Measurements from ENCODE around the gene STX8. TPM values are rescaled to one million over a fixed set of nuclear protein-coding genes. Genes with fewer than 3 reads are reported as not detected.
"Not testable (repeated sequence)": the region's sequence is repeated elsewhere in the genome, so short reads cannot be mapped to it uniquely, and the experiment has no call there.

Gene STX8
- total and polyA plus RNA-seq, 2 donors = 60.5 to 75.8 TPM

DNA sequence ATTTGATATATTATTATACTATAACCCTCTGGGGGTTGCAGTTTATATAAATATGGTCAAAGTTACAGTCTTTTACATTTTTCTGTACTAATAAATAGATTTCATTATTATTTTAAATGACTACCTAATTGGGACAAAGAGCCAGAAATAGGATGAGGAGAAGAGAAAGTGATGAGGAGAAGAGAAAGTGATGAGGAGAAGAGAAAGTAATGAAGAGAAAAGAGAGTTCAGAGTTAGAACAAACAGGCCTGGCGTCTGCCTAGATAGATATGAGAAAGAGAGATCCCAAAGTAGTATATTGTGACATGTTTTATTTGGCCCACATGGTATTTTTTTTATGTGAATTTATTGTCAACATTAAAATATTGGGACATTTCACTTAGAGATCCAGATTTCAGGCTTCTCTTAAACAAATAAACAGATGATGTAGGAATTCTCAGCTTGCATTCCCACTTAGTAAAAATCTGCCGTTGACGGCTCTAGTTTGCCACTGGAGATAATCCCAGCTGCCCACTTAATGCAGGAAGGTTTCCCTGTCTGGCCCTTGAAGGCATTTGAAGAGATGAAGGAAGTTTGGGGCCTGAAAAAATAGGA lies 210.7 kb downstream of the STX8 start:
- H3K4me1 ChIP-seq (ENCODE audit: control insufficient read depth in 2 of 2, insufficient read depth in 2 of 2, low read length in 2 of 2) = no peaks in the 10 kb centered on the region
- WGBS = 95% methylated on average over 3 of the region's 3 CpGs

DNA sequence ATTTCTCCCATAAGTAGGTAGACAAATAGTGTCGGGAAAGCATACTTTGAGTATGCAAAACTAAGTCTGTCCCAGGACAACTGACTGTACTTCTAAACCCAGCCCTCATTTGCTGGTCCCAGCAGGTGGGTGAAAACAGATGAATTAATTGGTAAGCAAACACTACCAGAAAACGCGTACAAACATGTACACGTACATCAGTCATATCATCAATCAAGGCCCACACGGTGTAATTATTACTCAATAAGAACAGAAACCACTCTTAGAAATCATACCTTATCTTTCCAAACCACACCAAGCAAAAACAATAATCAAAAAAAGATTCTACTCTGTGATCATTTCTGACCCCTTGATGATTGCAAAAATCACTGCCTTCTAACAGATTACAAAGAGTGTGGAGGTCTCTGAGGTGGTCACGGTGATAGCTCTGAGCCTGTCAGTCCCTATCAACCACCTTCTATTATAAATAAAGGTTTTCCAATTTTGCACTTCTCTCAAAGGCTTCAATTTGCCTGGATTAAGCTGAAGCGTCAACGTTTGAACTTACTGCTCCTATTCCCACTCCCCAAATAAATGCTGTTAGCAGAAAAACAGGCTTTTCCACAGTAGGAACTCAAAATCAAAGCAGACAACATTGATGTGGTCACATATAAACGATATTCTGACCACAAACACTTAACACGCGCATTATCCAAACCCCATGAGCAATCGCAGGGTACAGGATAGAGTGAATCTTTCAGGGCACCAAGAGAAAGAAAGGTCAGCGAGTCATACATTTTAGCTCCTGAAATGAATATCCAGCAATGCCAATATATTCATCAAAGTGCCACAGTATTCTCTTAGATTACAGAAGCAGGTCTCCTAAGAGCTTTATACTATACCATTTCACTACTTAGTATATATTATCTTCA lies 211.9 kb downstream of the STX8 start:
- H3K27ac ChIP-seq (ENCODE audit: low read depth in 1 of 2, low read length in 1 of 2) = no peak overlapping the region
- WGBS = 81% methylated on average over 13 of the region's 13 CpGs
- no peak overlapping the region for H3K4me3 ChIP-seq (ENCODE audit: low read length in 2 of 2)
- no peaks in the 10 kb centered on the region for H3K27me3 ChIP-seq (ENCODE audit: control insufficient read depth in 2 of 2, insufficient read depth in 1 of 2, low read length in 1 of 2)
- DNase-seq (ENCODE audit: low read depth in 6 of 9, low spot score in 9 of 9) = no peak
- H3K9me3 ChIP-seq (ENCODE audit: control insufficient read depth in 2 of 2, insufficient read depth in 1 of 2, low read length in 1 of 2) = no peaks in the 10 kb centered on the region
- no peaks in the 10 kb centered on the region for H3K36me3 ChIP-seq (ENCODE audit: control insufficient read depth in 2 of 2, insufficient read depth in 2 of 2, low read length in 1 of 2)
- no peaks in the 10 kb centered on the region for H3K4me1 ChIP-seq (ENCODE audit: control insufficient read depth in 2 of 2, insufficient read depth in 2 of 2, low read length in 2 of 2)

More for the DNA sequence above, 210.7 kb downstream of the STX8 start:
- Histone ChIP-seq H3K4me3 (ENCODE audit: low read length in 2 of 2) (no peak overlapping the region), H3K36me3 (ENCODE audit: control insufficient read depth in 2 of 2, insufficient read depth in 2 of 2, low read length in 1 of 2) (no peaks in the 10 kb centered on the region), H3K27ac (ENCODE audit: low read depth in 1 of 2, low read length in 1 of 2) (no peak overlapping the region), H3K9me3 (ENCODE audit: control insufficient read depth in 2 of 2, insufficient read depth in 1 of 2, low read length in 1 of 2) (no peaks in the 10 kb centered on the region), H3K27me3 (ENCODE audit: control insufficient read depth in 2 of 2, insufficient read depth in 1 of 2, low read length in 1 of 2) (no peaks in the 10 kb centered on the region)
- no peak for DNase-seq (ENCODE audit: low read depth in 6 of 9, low spot score in 9 of 9)

DNA sequence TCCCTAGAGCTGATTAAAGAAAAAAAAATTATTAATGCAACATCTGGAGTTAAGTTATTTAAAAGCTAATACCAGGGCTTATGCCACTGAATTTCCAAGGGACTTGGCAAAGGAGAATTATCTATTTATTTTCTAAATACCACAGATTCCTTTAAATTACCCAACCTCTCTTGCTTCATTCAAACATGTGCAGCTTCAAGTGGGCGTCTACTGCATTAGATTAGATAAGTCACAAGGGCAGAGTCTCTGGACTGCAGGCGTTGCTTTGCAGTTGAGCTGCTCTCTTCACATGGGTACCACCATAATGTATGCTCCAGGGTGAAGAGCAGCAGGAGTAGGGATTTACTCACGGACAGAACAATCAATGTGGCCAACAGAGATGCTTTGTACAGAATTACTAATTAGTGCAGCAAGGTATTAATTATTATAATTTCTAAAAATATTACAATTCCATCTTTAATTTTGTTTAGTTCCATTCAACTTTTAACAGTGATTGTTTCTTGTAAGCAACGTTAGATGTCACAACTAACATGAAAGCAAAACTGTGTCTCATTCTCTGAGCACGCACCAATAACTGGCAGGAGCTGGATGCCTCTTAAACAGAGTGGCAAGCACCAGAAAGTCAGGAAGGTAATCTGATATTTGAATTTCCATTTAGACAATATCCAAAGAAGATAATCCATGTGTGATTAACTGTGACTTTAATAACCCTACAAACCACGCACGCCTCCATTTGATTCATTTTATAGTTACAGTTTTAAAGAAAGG lies 214.2 kb downstream of the STX8 start:
- H3K27me3 ChIP-seq (ENCODE audit: control insufficient read depth in 2 of 2, insufficient read depth in 1 of 2, low read length in 1 of 2) = no peaks in the 10 kb centered on the region
- 97% methylated on average over 7 of the region's 7 CpGs for WGBS
- DNase-seq (ENCODE audit: low read depth in 6 of 9, low spot score in 9 of 9) = no peak
- H3K27ac ChIP-seq (ENCODE audit: low read depth in 1 of 2, low read length in 1 of 2) = no peak overlapping the region
- peaks cover 0 to 3% of the 10 kb centered on the region in 2 donors for H3K4me1 ChIP-seq (ENCODE audit: control insufficient read depth in 2 of 2, insufficient read depth in 2 of 2, low read length in 2 of 2)
- H3K4me3 ChIP-seq (ENCODE audit: low read length in 2 of 2) = no peak overlapping the region
- H3K36me3 ChIP-seq (ENCODE audit: control insufficient read depth in 2 of 2, insufficient read depth in 2 of 2, low read length in 1 of 2) = no peaks in the 10 kb centered on the region
- no peaks in the 10 kb centered on the region for H3K9me3 ChIP-seq (ENCODE audit: control insufficient read depth in 2 of 2, insufficient read depth in 1 of 2, low read length in 1 of 2)

DNA sequence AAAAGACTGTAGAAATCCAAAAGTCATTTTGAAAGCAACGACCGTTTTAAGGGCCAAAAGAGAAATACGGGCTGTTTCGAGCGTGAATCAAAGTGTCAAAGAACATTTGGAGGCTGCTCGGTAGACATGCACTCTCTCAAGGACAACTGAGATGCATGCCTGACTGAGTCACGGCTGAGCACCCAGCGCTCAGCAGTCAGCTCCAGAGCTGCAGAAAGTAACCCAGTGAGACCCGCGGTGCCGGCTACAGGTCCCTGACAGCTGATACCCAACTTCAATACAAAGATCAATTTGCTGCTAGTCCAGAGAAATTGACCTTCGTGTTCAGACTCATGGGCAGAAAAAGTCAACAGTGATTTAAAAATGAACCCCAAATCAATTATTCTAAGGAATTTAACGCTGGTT lies 214.9 kb downstream of the STX8 start:
- no peak overlapping the region for H3K27ac ChIP-seq (ENCODE audit: low read depth in 1 of 2, low read length in 1 of 2)
- WGBS = 90% methylated on average over 13 of the region's 13 CpGs
- no peak for DNase-seq (ENCODE audit: low read depth in 6 of 9, low spot score in 9 of 9)

DNA sequence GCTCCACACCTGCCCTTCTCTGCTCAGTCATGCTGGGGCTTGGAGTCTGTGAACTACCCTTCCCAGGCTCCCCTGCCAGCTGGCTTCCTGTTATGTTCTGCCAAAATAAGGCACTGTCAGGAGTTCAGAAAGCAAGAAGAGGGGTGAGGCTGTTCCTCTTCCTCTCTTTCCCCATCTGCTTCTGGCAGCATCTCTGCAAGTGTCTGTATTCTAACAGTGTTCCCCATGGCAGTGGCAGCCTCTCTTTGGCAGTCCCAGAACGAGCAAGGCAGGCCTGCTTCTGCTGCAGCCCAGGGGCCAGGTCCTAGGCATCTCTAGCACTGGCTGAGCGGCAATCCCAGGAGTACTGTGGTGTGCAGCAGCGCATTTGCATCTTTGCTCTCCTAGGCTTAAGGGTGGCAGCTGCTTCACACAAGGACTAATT lies 219.1 kb downstream of the STX8 start:
- 66% methylated on average over 3 of the region's 3 CpGs for WGBS
- peaks cover 2 to 5% of the 10 kb centered on the region in 2 donors for H3K4me1 ChIP-seq (ENCODE audit: control insufficient read depth in 2 of 2, insufficient read depth in 2 of 2, low read length in 2 of 2)
- peak in 7 of 9 donors; percentile 6 to 62 (median 13) for DNase-seq (ENCODE audit: low read depth in 6 of 9, low spot score in 9 of 9)
- H3K27ac ChIP-seq (ENCODE audit: low read depth in 1 of 2, low read length in 1 of 2) = no peak overlapping the region
- H3K4me3 ChIP-seq (ENCODE audit: low read length in 2 of 2) = no peak overlapping the region
- no peaks in the 10 kb centered on the region for H3K36me3 ChIP-seq (ENCODE audit: control insufficient read depth in 2 of 2, insufficient read depth in 2 of 2, low read length in 1 of 2)
- H3K9me3 ChIP-seq (ENCODE audit: control insufficient read depth in 2 of 2, insufficient read depth in 1 of 2, low read length in 1 of 2) = no peaks in the 10 kb centered on the region
- no peaks in the 10 kb centered on the region for H3K27me3 ChIP-seq (ENCODE audit: control insufficient read depth in 2 of 2, insufficient read depth in 1 of 2, low read length in 1 of 2)

More for the DNA sequence above, 214.9 kb downstream of the STX8 start:
- Histone ChIP-seq H3K27me3 (ENCODE audit: control insufficient read depth in 2 of 2, insufficient read depth in 1 of 2, low read length in 1 of 2) (no peaks in the 10 kb centered on the region), H3K9me3 (ENCODE audit: control insufficient read depth in 2 of 2, insufficient read depth in 1 of 2, low read length in 1 of 2) (no peaks in the 10 kb centered on the region), H3K4me1 (ENCODE audit: control insufficient read depth in 2 of 2, insufficient read depth in 2 of 2, low read length in 2 of 2) (peaks cover 2 to 5% of the 10 kb centered on the region in 2 donors), H3K4me3 (ENCODE audit: low read length in 2 of 2) (no peak overlapping the region), H3K36me3 (ENCODE audit: control insufficient read depth in 2 of 2, insufficient read depth in 2 of 2, low read length in 1 of 2) (no peaks in the 10 kb centered on the region)

DNA sequence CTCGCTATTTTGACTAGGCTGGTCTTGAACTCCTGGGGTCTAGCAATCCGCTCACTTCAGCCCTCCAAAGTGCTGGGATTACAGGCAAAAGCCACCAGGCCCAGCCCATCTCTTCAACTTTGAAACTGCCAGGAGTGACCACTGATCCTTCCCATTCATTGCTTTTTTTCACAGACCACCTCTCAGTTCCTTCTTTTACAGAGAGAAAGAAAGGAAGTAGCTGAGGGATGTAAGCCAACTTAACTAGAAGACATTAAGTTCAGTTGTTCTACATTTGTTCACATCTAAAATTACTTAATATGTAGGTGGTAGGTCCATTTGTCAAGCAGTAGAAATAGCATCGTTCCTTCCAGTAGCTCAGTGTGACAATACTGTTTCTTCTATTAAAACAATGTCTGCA lies 219.8 kb downstream of the STX8 start:
- Histone ChIP-seq H3K27ac (ENCODE audit: low read depth in 1 of 2, low read length in 1 of 2) (no peak overlapping the region), H3K4me1 (ENCODE audit: control insufficient read depth in 2 of 2, insufficient read depth in 2 of 2, low read length in 2 of 2) (peaks cover 2 to 5% of the 10 kb centered on the region in 2 donors), H3K9me3 (ENCODE audit: control insufficient read depth in 2 of 2, insufficient read depth in 1 of 2, low read length in 1 of 2) (no peaks in the 10 kb centered on the region), H3K4me3 (ENCODE audit: low read length in 2 of 2) (no peak overlapping the region), H3K27me3 (ENCODE audit: control insufficient read depth in 2 of 2, insufficient read depth in 1 of 2, low read length in 1 of 2) (no peaks in the 10 kb centered on the region), H3K36me3 (ENCODE audit: control insufficient read depth in 2 of 2, insufficient read depth in 2 of 2, low read length in 1 of 2) (no peaks in the 10 kb centered on the region)
- WGBS = 95% methylated on average over 3 of the region's 3 CpGs
- DNase-seq (ENCODE audit: low read depth in 6 of 9, low spot score in 9 of 9) = no peak

DNA sequence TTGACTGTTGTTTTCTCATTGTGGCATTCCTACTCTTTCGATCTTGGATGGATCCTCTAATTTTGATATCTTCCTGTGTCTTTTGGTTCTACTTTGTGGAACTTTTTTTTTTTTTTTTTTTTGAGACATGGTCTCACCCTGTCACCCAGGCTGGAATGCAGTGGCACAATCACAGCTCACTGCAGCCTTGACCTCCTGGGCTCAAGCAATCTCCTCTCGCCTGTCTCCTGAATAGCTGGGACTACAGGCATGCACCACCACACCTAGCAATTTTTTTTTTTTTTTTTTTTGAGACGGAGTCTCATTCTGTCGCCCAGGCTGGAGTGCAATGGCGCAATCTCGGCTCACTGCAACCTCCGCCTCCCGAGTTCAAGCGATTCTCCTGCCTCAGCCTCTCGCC lies 220.4 kb downstream of the STX8 start:
- WGBS = over 99% methylated on average over 8 of the region's 10 CpGs
- H3K4me3 ChIP-seq (ENCODE audit: low read length in 2 of 2); H3K27ac ChIP-seq (ENCODE audit: low read depth in 1 of 2, low read length in 1 of 2); H3K4me1 ChIP-seq (ENCODE audit: control insufficient read depth in 2 of 2, insufficient read depth in 2 of 2, low read length in 2 of 2); H3K27me3 ChIP-seq (ENCODE audit: control insufficient read depth in 2 of 2, insufficient read depth in 1 of 2, low read length in 1 of 2); DNase-seq (ENCODE audit: low read depth in 6 of 9, low spot score in 9 of 9); H3K36me3 ChIP-seq (ENCODE audit: control insufficient read depth in 2 of 2, insufficient read depth in 2 of 2, low read length in 1 of 2); H3K9me3 ChIP-seq (ENCODE audit: control insufficient read depth in 2 of 2, insufficient read depth in 1 of 2, low read length in 1 of 2): not testable (repeated sequence)

DNA sequence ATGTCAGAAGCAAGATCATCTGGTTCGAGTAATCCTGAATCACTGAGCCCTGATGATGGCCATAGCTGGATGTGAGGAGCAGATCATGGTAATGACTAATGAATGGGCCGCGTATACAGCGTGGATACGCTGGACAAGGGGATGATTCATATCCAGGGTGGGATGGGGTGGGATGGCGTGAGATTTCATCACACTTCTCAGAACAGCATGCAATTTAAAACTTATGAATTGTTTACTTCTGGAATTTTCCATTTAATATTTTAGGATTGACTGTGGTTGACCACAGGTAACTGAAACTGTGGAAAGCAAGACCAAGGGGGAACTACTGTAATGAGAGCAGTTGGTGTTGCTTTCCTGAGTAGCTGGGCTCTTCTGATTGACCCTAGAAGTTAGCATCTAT lies 225.5 kb downstream of the STX8 start:
- Histone ChIP-seq H3K9me3 (ENCODE audit: control insufficient read depth in 2 of 2, insufficient read depth in 1 of 2, low read length in 1 of 2) (no peaks in the 10 kb centered on the region), H3K4me3 (ENCODE audit: low read length in 2 of 2) (no peak overlapping the region), H3K27ac (ENCODE audit: low read depth in 1 of 2, low read length in 1 of 2) (no peak overlapping the region), H3K36me3 (ENCODE audit: control insufficient read depth in 2 of 2, insufficient read depth in 2 of 2, low read length in 1 of 2) (no peaks in the 10 kb centered on the region), H3K4me1 (ENCODE audit: control insufficient read depth in 2 of 2, insufficient read depth in 2 of 2, low read length in 2 of 2) (no peaks in the 10 kb centered on the region), H3K27me3 (ENCODE audit: control insufficient read depth in 2 of 2, insufficient read depth in 1 of 2, low read length in 1 of 2) (no peaks in the 10 kb centered on the region)
- DNase-seq (ENCODE audit: low read depth in 6 of 9, low spot score in 9 of 9) = no peak
- WGBS = 97% methylated on average over 6 of the region's 6 CpGs

Data from thymus (tissue), 11 donors.